ENCODE measurements around the gene RORB.

GRCh38 chr9:74528207-74528606 lies 31.1 kb downstream of the RORB start:
- no peak for TF ChIP-seq CTCF (IDR thresholded peaks at IDR 0.05)
- no peak for TF ChIP-seq HMGXB4 (CRISPR knock-in tag; IDR thresholded peaks at IDR 0.05)
